Fibroblast of pulmonary artery (primary cell): ENCODE data around the gene PAX8.
A peak's percentile ranks its signal among the peaks of the same experiment; 100 is the strongest.

ENCODE experiments used
- DNase-seq: peaks from one replicate; pipeline ENCODE4 v3.0.0-alpha.2; 2010; ENCODE audit warnings: low read depth
- H3K4me3 ChIP-seq: replicated peaks from 2 replicates; pipeline ENCODE4 v1.5.1; 2011; ENCODE audit warnings: low read depth, mild to moderate bottlenecking, control low read depth, low read length, moderate library complexity
- CTCF ChIP-seq: IDR thresholded peaks from 2 replicates; pipeline ENCODE4 v1.5.1; 2011; ENCODE audit warnings: mild to moderate bottlenecking, control low read depth, low read length, inconsistent platforms; ENCODE audit errors: missing control alignments

Gene PAX8

DNA sequence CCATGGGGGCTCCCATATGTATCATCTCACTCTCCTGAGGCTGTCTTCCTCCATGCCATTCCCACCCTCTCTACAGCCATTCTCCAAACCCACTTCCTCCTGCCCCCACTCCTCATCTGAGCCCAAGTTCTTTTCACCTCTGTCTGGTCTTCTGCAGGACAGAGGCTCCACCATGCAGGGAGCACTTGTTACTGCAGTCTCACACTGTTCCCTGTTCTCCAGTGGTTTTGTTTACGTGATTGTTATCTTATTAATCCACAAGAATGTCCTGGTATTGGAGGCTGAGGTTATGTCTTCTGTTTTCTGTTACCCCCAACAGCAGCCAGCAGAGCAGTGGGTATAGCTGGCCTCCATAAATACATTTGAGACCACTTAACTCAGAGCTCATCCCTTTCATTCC is 51.4 kb downstream of the PAX8 start:
- no peak for DNase-seq
- no peak overlapping the region for H3K4me3 ChIP-seq
- TF ChIP-seq CTCF = no peak

- no peak for TF ChIP-seq CTCF
- DNase-seq = no peak
- no peak overlapping the region for H3K4me3 ChIP-seq
Measured at GRCh38 chr2:113226462-113226861, 52.3 kb downstream of the PAX8 start.

DNA sequence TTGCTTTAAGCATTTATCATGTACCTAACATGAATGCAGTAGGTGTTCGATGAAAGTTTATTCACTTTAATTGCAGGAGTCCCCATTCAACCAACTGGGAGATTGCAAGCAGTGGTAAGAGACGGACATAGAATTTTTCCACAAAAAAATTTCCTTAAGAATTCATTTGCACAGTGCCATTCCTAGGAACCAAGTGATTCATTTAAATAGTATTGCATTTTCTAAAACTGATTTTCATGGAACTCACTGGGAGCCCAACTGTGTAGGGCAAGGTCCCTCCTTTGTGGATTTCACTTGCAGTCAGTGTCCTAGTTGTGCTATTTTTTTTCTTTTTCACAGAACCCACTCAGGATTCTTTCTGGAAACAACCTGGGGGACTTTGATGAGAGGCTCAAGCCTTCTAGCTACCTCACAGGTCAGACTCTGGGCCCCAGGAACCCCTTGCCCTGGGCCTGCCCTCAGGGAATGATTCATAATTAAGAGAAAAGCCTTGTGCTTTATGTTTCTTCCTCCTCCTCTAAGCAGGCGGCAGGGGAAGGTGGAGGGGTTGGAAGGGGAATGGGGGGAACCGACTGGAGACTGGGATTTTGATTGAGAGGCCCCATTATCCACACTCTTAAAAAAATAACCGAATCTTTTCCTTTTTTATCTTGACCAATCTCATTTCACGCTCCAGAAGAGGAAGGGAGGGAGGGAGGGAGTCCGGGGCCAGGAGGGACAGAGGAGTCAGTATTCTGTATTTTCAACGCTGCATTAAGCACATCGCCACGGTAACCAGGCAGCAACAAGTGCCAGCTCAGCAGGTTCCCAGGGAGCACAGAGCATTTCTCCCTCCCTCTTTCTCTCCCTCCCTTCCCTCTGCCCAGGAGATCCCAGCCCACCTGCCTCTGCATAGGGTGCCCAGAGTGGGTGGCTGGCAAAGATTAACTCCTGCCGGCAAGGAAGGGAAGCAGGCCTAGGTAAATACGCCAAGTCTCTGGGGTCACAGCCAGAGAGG is 53.2 kb downstream of the PAX8 start:
- peak; percentile 29 for DNase-seq
- TF ChIP-seq CTCF = no peak

GRCh38 chr2:113224647-113225236 is 54.0 kb downstream of the PAX8 start:
- DNase-seq = no peak
- H3K4me3 ChIP-seq = no peak overlapping the region
- no peak for TF ChIP-seq CTCF

More for the DNA sequence above, 53.2 kb downstream of the PAX8 start:
- H3K4me3 ChIP-seq = no peak overlapping the region

- no peak for DNase-seq
- H3K4me3 ChIP-seq = no peak overlapping the region
- TF ChIP-seq CTCF = no peak
Measured at GRCh38 chr2:113223813-113224212, 54.9 kb downstream of the PAX8 start.

- no peak overlapping the region for H3K4me3 ChIP-seq
- no peak for TF ChIP-seq CTCF
- DNase-seq = no peak
Measured at GRCh38 chr2:113221846-113222245, 56.9 kb downstream of the PAX8 start.
